Astrocyte of the cerebellum (primary cell): ENCODE results near the gene C19orf33.

Source experiments
- DNase-seq: peaks from one replicate; pipeline ENCODE4 v3.0.0-alpha.2; 2011; ENCODE audit warnings: low read depth
- H3K4me3 ChIP-seq: 2 replicates; pipeline ENCODE4 v1.5.1; 2011; ENCODE audit warnings: mild to moderate bottlenecking, low read depth, low read length, moderate library complexity
- in situ Hi-C: cut with HindIII; loops from 2 replicates; pipeline ENCODE4 v1.10.0; 2017; ENCODE audit warnings: low sequenced_read_pairs
- TF ChIP-seq, protein P1 (sequence below): IDR thresholded peaks from 2 replicates; pipeline ENCODE4 v1.5.1; 2012; ENCODE audit warnings: low read length, low read depth, moderate library complexity, mild to moderate bottlenecking; ENCODE audit errors: missing control alignments

Gene C19orf33

DNA sequence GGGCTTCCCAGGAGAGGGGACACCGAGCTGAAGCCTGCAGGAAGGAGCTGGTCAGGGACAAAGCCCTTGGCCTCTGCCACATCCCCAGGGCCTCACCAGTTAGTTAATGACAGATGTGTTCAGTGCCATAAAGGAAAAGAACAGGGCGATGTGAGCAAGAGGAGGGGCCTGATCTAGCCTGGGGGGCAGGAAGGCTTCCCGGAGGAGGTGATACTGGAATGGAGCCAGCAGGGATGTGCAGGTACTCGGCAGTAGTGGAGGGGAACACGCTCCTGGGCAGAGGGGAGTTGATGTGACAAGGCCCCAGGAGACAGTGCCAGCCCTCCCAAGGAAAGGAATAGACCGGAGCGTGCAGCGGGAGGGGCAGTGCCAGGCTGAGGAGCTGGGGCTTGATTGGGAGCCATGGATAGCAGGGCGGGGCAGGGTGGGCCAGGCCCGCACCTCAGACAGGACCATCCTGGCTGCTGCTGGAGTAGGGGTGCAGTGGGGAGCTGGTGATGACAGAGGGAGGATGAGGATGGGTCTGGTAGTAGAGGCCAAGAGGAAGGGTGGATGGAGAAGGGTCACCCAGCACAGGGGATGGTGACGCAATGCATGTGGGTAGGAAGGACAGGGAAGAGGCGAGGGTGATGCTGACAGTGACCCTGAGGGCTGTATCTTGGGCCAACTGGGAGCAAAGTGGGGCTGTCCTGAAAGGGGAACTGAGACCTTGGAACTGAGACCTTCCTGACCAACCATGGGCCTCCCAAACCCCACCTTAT is 4.1 kb downstream of the C19orf33 start:
- TF ChIP-seq, protein P1, sequence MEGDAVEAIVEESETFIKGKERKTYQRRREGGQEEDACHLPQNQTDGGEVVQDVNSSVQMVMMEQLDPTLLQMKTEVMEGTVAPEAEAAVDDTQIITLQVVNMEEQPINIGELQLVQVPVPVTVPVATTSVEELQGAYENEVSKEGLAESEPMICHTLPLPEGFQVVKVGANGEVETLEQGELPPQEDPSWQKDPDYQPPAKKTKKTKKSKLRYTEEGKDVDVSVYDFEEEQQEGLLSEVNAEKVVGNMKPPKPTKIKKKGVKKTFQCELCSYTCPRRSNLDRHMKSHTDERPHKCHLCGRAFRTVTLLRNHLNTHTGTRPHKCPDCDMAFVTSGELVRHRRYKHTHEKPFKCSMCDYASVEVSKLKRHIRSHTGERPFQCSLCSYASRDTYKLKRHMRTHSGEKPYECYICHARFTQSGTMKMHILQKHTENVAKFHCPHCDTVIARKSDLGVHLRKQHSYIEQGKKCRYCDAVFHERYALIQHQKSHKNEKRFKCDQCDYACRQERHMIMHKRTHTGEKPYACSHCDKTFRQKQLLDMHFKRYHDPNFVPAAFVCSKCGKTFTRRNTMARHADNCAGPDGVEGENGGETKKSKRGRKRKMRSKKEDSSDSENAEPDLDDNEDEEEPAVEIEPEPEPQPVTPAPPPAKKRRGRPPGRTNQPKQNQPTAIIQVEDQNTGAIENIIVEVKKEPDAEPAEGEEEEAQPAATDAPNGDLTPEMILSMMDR = no peak
- in situ Hi-C loops = no loop called here
- no peak overlapping the region for H3K4me3 ChIP-seq

GRCh38 chr19:38308926-38309614 is 5.0 kb downstream of the C19orf33 start:
- TF ChIP-seq, protein P1 = no peak
- H3K4me3 ChIP-seq = no peak overlapping the region
- no peak for DNase-seq
- in situ Hi-C loops = no loop called here

More for the DNA sequence above, 4.1 kb downstream of the C19orf33 start:
- no peak for DNase-seq

- DNase-seq = no peak
- TF ChIP-seq, protein P1 = no peak
- H3K4me3 ChIP-seq = no peak overlapping the region
- in situ Hi-C loops = no loop called here
Observed at GRCh38 chr19:38309615-38310278, 5.7 kb downstream of the C19orf33 start.

- TF ChIP-seq, protein P1 = no peak
- no peak for DNase-seq
- in situ Hi-C loops = no loop called here
- no peak overlapping the region for H3K4me3 ChIP-seq
Observed at GRCh38 chr19:38310279-38310670, 6.2 kb downstream of the C19orf33 start.

DNA sequence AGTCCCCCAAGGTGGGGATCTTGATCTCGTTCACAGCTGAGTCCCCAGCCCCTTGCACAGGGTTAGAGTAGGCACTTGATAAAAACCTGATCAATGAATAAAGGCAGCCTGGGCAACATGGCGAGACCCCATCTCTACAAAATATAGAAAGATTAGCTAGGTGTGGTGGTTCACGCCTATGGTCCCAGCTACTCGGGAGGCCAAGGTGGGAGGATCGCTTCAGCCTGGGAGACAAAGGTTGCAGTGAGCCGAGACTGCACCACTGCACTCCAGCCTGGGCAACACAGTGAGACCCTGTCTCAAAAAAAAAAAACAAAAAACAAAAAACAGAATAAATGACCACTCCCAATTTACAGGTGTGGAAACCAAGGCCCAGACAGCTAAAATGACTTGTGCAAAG is 6.9 kb downstream of the C19orf33 start:
- in situ Hi-C loops = no loop called here
- TF ChIP-seq, protein P1 = no peak

DNA sequence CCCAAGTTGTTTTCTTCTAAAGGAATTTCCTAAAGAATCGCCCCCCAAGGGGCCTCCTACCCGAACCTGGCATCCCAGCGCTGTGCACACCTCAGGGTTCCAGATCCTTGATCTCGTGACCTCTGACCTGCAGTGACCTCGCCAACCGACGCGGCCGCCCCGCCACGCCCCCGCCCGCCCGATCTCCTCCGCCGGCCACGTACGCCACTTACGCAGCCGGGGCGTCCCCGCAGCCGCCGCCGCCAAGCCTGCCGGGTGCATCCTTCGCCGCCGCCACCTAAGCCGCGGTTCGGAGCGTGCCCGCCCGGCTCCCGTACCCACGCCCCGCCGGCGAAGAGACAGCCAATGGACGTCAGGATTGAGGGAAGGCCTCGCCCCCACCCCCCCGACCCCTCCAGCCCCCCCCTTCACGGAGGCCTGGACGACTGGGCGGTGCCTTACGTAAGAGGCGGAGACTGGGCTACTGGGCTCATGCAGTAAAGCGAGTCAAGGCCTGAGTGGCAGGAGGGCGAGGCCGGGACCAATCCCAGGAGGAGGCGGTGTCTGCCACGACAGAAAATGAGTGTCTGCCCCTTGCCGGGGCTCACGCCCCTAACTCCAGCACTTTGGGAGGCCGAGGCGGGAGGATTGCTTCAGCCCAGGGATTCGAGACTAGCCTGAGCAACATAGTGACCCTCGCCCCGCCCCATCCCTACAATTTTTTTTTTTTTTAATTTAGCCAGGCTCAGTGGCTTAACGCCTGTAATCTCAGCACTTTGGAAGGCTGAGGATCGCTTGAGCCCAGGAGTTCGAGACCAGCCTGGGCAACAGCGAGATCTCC is 11.8 kb downstream of the C19orf33 start, which contains the start of gene YIF1B:
TSS of gene YIF1B (minus strand) at position 291 of the 820 bp plus-strand sequence. CDS start at position 261, 30 bp downstream.
- in situ Hi-C loops = loop anchor here (5.0 kb wide), 1 partner anchor 64 kb away; no protein-coding TSS in a partner anchor
- H3K4me3 ChIP-seq = peak within 1 kb of the TSS; percentile 70
- DNase-seq = peak; percentile 88
- TF ChIP-seq, protein P1 = no peak

More for the DNA sequence above, 6.9 kb downstream of the C19orf33 start:
- no peak for DNase-seq
- H3K4me3 ChIP-seq = no peak overlapping the region
